Stimulated activated CD4-positive, alpha-beta T cell treated with anti-CD3 and anti-CD28 coated beads, Interleukin-15, amount 100 ng/mL, for 48 hours (primary cell): Measurements from ENCODE around the gene KLHDC4.
"Not testable (repeated sequence)": the region's sequence is repeated elsewhere in the genome, so short reads cannot be mapped to it uniquely, and the experiment has no call there.

Experiments used
- DNase-seq, 2 donors: peaks; one replicate each; pipeline ENCODE4 v3.0.0-alpha.2; 2020; ENCODE audit warnings: low read depth in 2 of 2

The KLHDC4 gene

GRCh38 chr16:87765776-87766484, at the start of gene KLHDC4:
Gene KLHDC4, minus strand, starts transcription at chr16:87765986. Its CDS starts 96 bp downstream, at chr16:87765890.
- peak; percentile 74 to 85 for DNase-seq

GRCh38 chr16:87815567-87815966, 49.8 kb upstream of the KLHDC4 start:
- no peak for DNase-seq

- DNase-seq, result no peak
These were observed 46.4 kb upstream of the KLHDC4 start for GRCh38 chr16:87812200-87812656.

GRCh38 chr16:87811454-87811853, 45.7 kb upstream of the KLHDC4 start:
- DNase-seq, result not testable (repeated sequence)

- no peak for DNase-seq
These were observed 43.5 kb upstream of the KLHDC4 start for GRCh38 chr16:87809150-87809902.

- DNase-seq, result no peak
These were observed 42.3 kb upstream of the KLHDC4 start for GRCh38 chr16:87808108-87808507.

- peak; percentile 42 to 58 for DNase-seq
These were observed 41.1 kb upstream of the KLHDC4 start for GRCh38 chr16:87806641-87807546.

- DNase-seq, result peak in 1 of 2 donors; percentile 27
These were observed 40.5 kb upstream of the KLHDC4 start for GRCh38 chr16:87806261-87806640.

GRCh38 chr16:87803385-87803784, 37.6 kb upstream of the KLHDC4 start:
- no peak for DNase-seq

- no peak for DNase-seq
These were observed 36.9 kb upstream of the KLHDC4 start for GRCh38 chr16:87802670-87803069.

- DNase-seq, result no peak
These were observed 36.0 kb upstream of the KLHDC4 start for GRCh38 chr16:87801679-87802259.

- DNase-seq, result no peak
These were observed 34.7 kb upstream of the KLHDC4 start for GRCh38 chr16:87800497-87800896.

GRCh38 chr16:87795336-87795735, 29.6 kb upstream of the KLHDC4 start:
- DNase-seq, result no peak

- no peak for DNase-seq
These were observed 28.8 kb upstream of the KLHDC4 start for GRCh38 chr16:87794485-87795078.

- DNase-seq, result no peak
These were observed 26.4 kb upstream of the KLHDC4 start for GRCh38 chr16:87792205-87792565.

GRCh38 chr16:87791295-87792204, 25.8 kb upstream of the KLHDC4 start:
- DNase-seq, result no peak

GRCh38 chr16:87790292-87791100, 24.7 kb upstream of the KLHDC4 start:
- DNase-seq, result no peak

GRCh38 chr16:87789437-87790291, 23.9 kb upstream of the KLHDC4 start:
- DNase-seq, result no peak
